Measurements from ENCODE around the gene PCGF1.

Gene PCGF1

GRCh38 chr2:74503506-74504475 lies 3.7 kb downstream of the PCGF1 start:
- Histone ChIP-seq H3K9me3 (ENCODE audit: control insufficient read depth in 2 of 2, low read length in 2 of 2) (no peaks in the 10 kb centered on the region), H3K4me1 (ENCODE audit: control insufficient read depth, insufficient read depth, low read length) (peaks cover 54% of the 10 kb centered on the region), H3K36me3 (ENCODE audit: control insufficient read depth in 2 of 2, insufficient read depth in 2 of 2, low read length in 2 of 2) (peaks cover 9 to 10% of the 10 kb centered on the region in 2 donors), H3K27me3 (ENCODE audit: control insufficient read depth in 1 of 2, insufficient read depth in 2 of 2, low read length in 2 of 2) (peaks cover 51 to 61% of the 10 kb centered on the region in 2 donors), H3K27ac (ENCODE audit: low read length) (no peak overlapping the region), H3K9ac (ENCODE audit: low read length in 2 of 2) (peak overlapping the region in 1 of 2 donors; percentile 29), H3K4me3 (ENCODE audit: low read length in 2 of 2) (peak overlapping the region; percentile 48 to 70)

DNA sequence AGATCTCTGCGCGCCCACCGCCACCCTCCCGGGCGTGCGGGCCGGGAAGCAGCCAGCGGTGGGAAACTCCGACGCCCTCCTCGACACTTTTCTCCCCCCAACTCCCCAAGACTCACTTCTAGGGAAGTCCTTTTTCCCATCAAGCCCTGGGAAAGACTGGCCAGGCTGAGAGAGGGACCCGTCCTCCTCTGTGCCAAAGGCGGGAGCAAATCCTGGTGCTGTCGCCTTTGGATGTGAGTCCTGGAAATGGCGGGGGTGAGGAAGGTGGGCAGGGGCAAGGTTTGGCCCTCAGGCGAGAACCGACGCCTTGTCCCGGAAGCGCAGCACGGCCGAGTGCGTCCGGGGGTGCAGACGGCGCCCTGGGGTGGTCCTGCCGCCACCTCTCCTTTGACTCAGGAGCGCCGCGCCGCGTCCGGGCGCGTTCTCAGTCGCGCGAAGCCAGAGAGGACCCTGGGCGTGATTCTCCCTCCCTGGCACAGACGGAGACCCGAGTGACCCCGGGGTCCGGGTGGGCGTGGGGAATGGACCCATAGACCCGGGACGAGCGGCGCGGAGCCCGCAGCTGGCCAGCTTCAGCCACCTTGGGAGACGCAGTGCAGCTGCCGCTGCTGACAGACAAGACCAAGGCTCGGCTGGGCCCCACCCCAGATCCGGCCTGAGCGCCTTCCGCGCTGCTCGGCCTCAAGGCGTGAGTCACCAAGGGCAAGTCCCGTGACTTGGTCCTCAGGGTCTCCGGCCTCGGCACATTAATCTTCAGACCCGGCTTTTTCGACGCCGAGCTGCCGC lies 4.6 kb downstream of the PCGF1 start:
- Histone ChIP-seq H3K27ac (ENCODE audit: low read length) (no peak overlapping the region), H3K36me3 (ENCODE audit: control insufficient read depth in 2 of 2, insufficient read depth in 2 of 2, low read length in 2 of 2) (peaks cover 9 to 10% of the 10 kb centered on the region in 2 donors), H3K9ac (ENCODE audit: low read length in 2 of 2) (peak overlapping the region in 1 of 2 donors; percentile 47), H3K4me3 (ENCODE audit: low read length in 2 of 2) (peak overlapping the region; percentile 48 to 70), H3K9me3 (ENCODE audit: control insufficient read depth in 2 of 2, low read length in 2 of 2) (no peaks in the 10 kb centered on the region), H3K27me3 (ENCODE audit: control insufficient read depth in 1 of 2, insufficient read depth in 2 of 2, low read length in 2 of 2) (peaks cover 57 to 66% of the 10 kb centered on the region in 2 donors), H3K4me1 (ENCODE audit: control insufficient read depth, insufficient read depth, low read length) (peaks cover 57% of the 10 kb centered on the region)

GRCh38 chr2:74502147-74502719 lies 5.3 kb downstream of the PCGF1 start:
- H3K4me1 ChIP-seq (ENCODE audit: control insufficient read depth, insufficient read depth, low read length): peaks cover 58% of the 10 kb centered on the region
- H3K27me3 ChIP-seq (ENCODE audit: control insufficient read depth in 1 of 2, insufficient read depth in 2 of 2, low read length in 2 of 2): peaks cover 63 to 72% of the 10 kb centered on the region in 2 donors
- H3K27ac ChIP-seq (ENCODE audit: low read length): no peak overlapping the region
- peak overlapping the region; percentile 48 to 70 for H3K4me3 ChIP-seq (ENCODE audit: low read length in 2 of 2)
- H3K9ac ChIP-seq (ENCODE audit: low read length in 2 of 2): no peak overlapping the region
- H3K36me3 ChIP-seq (ENCODE audit: control insufficient read depth in 2 of 2, insufficient read depth in 2 of 2, low read length in 2 of 2): peaks cover 9 to 10% of the 10 kb centered on the region in 2 donors
- no peaks in the 10 kb centered on the region for H3K9me3 ChIP-seq (ENCODE audit: control insufficient read depth in 2 of 2, low read length in 2 of 2)

DNA sequence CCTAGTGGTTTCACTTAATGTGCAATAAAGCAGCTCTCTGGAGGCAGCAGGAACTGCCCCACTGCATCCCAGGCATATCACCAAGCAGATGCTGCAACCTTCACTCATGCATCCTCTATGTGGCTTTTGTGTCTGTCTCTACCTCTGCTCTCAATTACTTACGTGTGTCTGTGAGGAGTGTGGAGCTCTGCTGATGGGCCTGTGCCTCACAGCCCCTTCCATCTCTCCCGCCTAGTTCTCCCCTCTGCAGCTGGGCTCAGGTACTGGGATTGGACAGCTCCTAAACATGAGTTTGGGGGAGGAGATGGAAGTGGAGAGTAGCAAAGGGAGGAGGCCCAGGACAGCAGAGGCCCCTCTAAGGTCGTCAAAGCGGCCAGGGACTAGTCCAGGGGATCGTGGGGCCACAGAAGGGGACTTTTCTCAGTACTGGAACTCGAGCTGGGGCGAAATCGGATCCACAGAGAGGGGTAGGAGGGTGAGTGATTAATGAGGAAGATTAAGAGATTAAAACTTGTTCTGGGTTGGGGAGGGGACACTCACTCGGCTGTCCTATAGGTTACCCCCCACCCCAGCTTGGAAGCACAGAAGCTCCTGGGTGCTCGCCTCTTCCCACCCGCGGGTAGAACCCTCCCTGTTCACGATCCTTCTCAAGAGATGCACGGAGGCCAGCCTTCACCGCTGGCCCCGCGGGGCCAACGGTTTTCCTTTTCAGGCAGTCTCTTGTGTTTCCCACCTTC lies 6.0 kb downstream of the PCGF1 start:
- Histone ChIP-seq H3K9me3 (ENCODE audit: control insufficient read depth in 2 of 2, low read length in 2 of 2) (no peaks in the 10 kb centered on the region), H3K27me3 (ENCODE audit: control insufficient read depth in 1 of 2, insufficient read depth in 2 of 2, low read length in 2 of 2) (peaks cover 68 to 73% of the 10 kb centered on the region in 2 donors), H3K9ac (ENCODE audit: low read length in 2 of 2) (no peak overlapping the region), H3K36me3 (ENCODE audit: control insufficient read depth in 2 of 2, insufficient read depth in 2 of 2, low read length in 2 of 2) (peaks cover 8 to 9% of the 10 kb centered on the region in 2 donors), H3K27ac (ENCODE audit: low read length) (no peak overlapping the region), H3K4me1 (ENCODE audit: control insufficient read depth, insufficient read depth, low read length) (peaks cover 51% of the 10 kb centered on the region), H3K4me3 (ENCODE audit: low read length in 2 of 2) (no peak overlapping the region)

- Histone ChIP-seq H3K4me3 (ENCODE audit: low read length in 2 of 2) (no peak overlapping the region), H3K4me1 (ENCODE audit: control insufficient read depth, insufficient read depth, low read length) (peaks cover 42% of the 10 kb centered on the region), H3K27me3 (ENCODE audit: control insufficient read depth in 1 of 2, insufficient read depth in 2 of 2, low read length in 2 of 2) (peaks cover 65 to 73% of the 10 kb centered on the region in 2 donors)
Measured at GRCh38 chr2:74500578-74500946, 6.9 kb downstream of the PCGF1 start.

DNA sequence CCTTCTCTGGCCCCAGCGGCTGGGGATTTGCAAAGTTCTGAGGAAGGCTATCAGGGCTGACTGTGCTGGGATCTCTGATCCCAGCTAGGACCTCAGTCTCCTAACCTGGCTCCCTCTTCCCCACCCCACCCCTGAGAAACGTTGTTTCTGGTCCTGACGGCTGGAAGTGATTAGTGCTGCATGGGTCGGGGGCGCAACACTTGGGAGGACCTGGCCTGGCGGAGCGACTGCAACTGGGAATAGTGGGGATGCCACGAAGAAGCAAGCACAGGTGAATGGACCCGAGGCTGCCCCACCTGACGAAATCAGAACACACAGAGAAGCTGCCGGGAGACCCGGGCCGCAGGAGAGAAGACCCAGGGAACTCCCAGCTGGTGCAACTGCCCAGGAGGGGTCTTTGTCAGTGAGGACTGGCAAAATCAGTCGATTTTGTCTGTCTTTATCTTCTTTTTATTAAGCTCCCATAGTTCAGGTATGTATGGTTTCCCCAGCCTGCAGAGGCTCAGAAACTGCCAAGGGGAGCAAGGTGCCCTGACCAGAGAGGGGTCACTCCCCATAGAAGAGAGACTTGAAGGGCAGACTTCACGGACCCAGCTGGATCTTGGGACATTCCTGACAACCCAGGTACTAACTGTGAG lies 7.4 kb downstream of the PCGF1 start:
- H3K27me3 ChIP-seq (ENCODE audit: control insufficient read depth in 1 of 2, insufficient read depth in 2 of 2, low read length in 2 of 2): peaks cover 62 to 73% of the 10 kb centered on the region in 2 donors
- H3K4me1 ChIP-seq (ENCODE audit: control insufficient read depth, insufficient read depth, low read length): peaks cover 39% of the 10 kb centered on the region
- no peaks in the 10 kb centered on the region for H3K36me3 ChIP-seq (ENCODE audit: control insufficient read depth in 2 of 2, insufficient read depth in 2 of 2, low read length in 2 of 2)
- H3K4me3 ChIP-seq (ENCODE audit: low read length in 2 of 2): no peak overlapping the region
- H3K9ac ChIP-seq (ENCODE audit: low read length in 2 of 2): no peak overlapping the region
- H3K9me3 ChIP-seq (ENCODE audit: control insufficient read depth in 2 of 2, low read length in 2 of 2): no peaks in the 10 kb centered on the region
- no peak overlapping the region for H3K27ac ChIP-seq (ENCODE audit: low read length)

More at GRCh38 chr2:74500578-74500946, 6.9 kb downstream of the PCGF1 start:
- Histone ChIP-seq H3K9ac (ENCODE audit: low read length in 2 of 2) (no peak overlapping the region), H3K36me3 (ENCODE audit: control insufficient read depth in 2 of 2, insufficient read depth in 2 of 2, low read length in 2 of 2) (peaks cover 3 to 5% of the 10 kb centered on the region in 2 donors), H3K9me3 (ENCODE audit: control insufficient read depth in 2 of 2, low read length in 2 of 2) (no peaks in the 10 kb centered on the region), H3K27ac (ENCODE audit: low read length) (no peak overlapping the region)

DNA sequence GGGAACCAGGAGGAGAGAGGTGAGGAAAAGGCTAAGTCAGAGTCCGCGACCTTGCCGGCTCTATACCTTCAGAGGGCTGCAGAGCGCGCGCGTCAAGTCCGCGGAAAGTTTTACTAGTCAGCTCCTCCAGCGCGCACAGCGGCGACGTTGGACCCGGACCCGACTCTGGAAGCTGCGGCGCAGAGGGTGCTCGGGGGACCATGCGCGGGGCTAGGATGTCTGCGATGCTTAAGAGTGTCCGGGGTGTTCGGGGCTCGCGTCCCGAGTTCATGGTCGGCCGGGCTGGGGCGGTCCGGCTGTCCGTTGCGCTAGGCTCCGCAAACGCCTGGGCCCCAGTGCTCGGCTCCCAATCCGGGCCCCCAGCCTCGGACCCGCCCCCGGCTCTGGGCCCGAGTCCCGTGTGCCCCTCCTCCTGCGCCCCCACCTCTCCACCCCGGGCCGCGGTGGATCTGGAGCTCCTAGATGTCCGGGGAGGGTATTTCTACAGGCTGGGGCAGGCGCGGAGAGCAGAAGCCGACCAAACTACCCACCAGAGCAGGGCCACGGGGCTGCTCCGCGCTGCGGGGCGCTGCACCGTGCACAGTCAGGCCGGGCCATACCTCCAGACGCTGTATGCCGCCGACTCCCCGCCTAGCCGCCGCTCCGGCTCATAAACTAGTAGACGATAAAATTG lies 8.1 kb downstream of the PCGF1 start, which contains the start of gene LBX2:
Gene LBX2, minus strand, starts transcription at position 337 of the 673 bp plus-strand sequence. Its CDS starts 66 bp downstream, at position 271.
- H3K4me1 ChIP-seq (ENCODE audit: control insufficient read depth, insufficient read depth, low read length): peaks cover 39% of the 10 kb centered on the region
- no peak within 1 kb of the TSS for H3K27ac ChIP-seq (ENCODE audit: low read length)
- H3K9me3 ChIP-seq (ENCODE audit: control insufficient read depth in 2 of 2, low read length in 2 of 2): no peaks in the 10 kb centered on the region
- H3K4me3 ChIP-seq (ENCODE audit: low read length in 2 of 2): peak within 1 kb of the TSS; percentile 48 to 64
- H3K9ac ChIP-seq (ENCODE audit: low read length in 2 of 2): no peak within 1 kb of the TSS
- H3K36me3 ChIP-seq (ENCODE audit: control insufficient read depth in 2 of 2, insufficient read depth in 2 of 2, low read length in 2 of 2): no peaks in the 10 kb centered on the region
- H3K27me3 ChIP-seq (ENCODE audit: control insufficient read depth in 1 of 2, insufficient read depth in 2 of 2, low read length in 2 of 2): peaks cover 62 to 72% of the 10 kb centered on the region in 2 donors

- H3K27ac ChIP-seq (ENCODE audit: low read length): no peak overlapping the region
- no peak overlapping the region for H3K9ac ChIP-seq (ENCODE audit: low read length in 2 of 2)
- H3K36me3 ChIP-seq (ENCODE audit: control insufficient read depth in 2 of 2, insufficient read depth in 2 of 2, low read length in 2 of 2): peaks cover 0 to under 1% of the 10 kb centered on the region in 2 donors
- H3K9me3 ChIP-seq (ENCODE audit: control insufficient read depth in 2 of 2, low read length in 2 of 2): no peaks in the 10 kb centered on the region
- H3K4me3 ChIP-seq (ENCODE audit: low read length in 2 of 2): peak overlapping the region; percentile 48 to 64
- H3K4me1 ChIP-seq (ENCODE audit: control insufficient read depth, insufficient read depth, low read length): peaks cover 36% of the 10 kb centered on the region
- H3K27me3 ChIP-seq (ENCODE audit: control insufficient read depth in 1 of 2, insufficient read depth in 2 of 2, low read length in 2 of 2): peaks cover 55 to 65% of the 10 kb centered on the region in 2 donors
Measured at GRCh38 chr2:74498500-74499266, 8.8 kb downstream of the PCGF1 start.

All from stomach smooth muscle (tissue), 2 donors.